Activated naive CD8-positive, alpha-beta T cell (primary cell): Measurements from ENCODE around the gene DPP8.

Source experiments
- H3K27ac Mint-ChIP-seq: one replicate; pipeline ENCODE4 v1.8.0; 2021; ENCODE audit warnings: mixed read lengths
- H3K27me3 Mint-ChIP-seq: one replicate; pipeline ENCODE4 v1.8.0; 2021; ENCODE audit warnings: mixed read lengths
- H3K36me3 Mint-ChIP-seq: one replicate; pipeline ENCODE4 v1.8.0; 2021; ENCODE audit warnings: mixed read lengths
- H3K4me1 Mint-ChIP-seq: one replicate; pipeline ENCODE4 v1.8.0; 2021; ENCODE audit warnings: low read depth, mixed read lengths
- H3K4me3 Mint-ChIP-seq: one replicate; pipeline ENCODE4 v1.8.0; 2021; ENCODE audit warnings: mild to moderate bottlenecking, mixed read lengths
- H3K9me3 Mint-ChIP-seq: one replicate; pipeline ENCODE4 v1.8.0; 2021; ENCODE audit warnings: low read depth, mixed read lengths

DPP8 gene

DNA sequence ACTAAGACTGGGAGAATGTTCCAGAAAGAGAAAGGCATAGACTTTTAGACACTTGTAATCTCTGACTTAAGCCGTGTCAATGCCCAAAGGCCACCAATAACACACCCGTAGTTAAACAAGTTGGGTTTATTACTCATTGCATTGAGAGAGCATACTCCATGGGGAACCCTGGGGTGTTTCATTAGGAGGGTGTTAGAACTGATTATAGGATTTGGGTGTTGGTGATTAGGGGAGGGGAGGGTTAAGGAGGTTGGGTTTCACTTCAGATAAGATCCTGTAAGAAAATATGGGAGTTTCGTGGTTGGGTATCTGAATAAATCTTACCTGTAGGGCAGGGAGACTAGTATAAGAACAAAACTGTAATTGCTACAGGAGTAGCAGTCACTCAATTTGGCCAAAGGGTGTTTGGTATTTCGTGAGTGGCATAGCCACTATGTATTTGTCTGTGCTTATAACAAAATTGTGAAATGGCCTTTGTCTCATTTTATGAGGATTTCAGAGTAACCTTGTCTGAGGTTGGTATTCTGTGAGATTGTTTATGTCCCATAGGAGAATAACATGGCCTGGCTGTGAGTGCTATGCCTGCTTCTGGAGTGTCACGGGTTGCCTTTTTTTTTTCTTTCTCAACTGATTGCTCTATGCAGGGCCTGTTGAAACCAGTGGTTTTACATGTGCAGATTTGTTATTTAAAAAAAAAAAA, 15.7 kb upstream of the DPP8 start:
- Mint-ChIP-seq H3K9me3 (no peaks in the 10 kb centered on the region), H3K4me3 (peak overlapping the region; percentile 9), H3K27ac (no peak overlapping the region), H3K36me3 (no peaks in the 10 kb centered on the region), H3K27me3 (no peaks in the 10 kb centered on the region), H3K4me1 (peaks cover 36% of the 10 kb centered on the region)

DNA sequence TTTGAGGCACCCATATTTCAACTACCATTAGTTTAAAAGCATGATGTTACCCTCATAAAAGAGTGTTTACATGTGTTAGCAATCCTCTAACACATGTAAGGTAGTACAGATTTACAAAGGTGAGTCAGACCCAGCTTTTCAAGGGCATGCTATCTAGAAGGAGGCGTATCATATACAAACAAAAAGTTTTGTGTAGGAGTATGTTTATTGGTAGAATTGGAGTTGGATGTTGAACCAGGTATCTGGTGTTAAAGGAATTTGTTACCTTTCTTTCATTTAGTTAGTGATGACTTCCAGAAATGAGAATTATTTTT, 15.2 kb upstream of the DPP8 start:
- no peaks in the 10 kb centered on the region for H3K27me3 Mint-ChIP-seq
- H3K36me3 Mint-ChIP-seq, result no peaks in the 10 kb centered on the region
- no peak overlapping the region for H3K27ac Mint-ChIP-seq
- peak overlapping the region; percentile 52 for H3K4me3 Mint-ChIP-seq
- peaks cover 33% of the 10 kb centered on the region for H3K4me1 Mint-ChIP-seq
- H3K9me3 Mint-ChIP-seq, result no peaks in the 10 kb centered on the region

DNA sequence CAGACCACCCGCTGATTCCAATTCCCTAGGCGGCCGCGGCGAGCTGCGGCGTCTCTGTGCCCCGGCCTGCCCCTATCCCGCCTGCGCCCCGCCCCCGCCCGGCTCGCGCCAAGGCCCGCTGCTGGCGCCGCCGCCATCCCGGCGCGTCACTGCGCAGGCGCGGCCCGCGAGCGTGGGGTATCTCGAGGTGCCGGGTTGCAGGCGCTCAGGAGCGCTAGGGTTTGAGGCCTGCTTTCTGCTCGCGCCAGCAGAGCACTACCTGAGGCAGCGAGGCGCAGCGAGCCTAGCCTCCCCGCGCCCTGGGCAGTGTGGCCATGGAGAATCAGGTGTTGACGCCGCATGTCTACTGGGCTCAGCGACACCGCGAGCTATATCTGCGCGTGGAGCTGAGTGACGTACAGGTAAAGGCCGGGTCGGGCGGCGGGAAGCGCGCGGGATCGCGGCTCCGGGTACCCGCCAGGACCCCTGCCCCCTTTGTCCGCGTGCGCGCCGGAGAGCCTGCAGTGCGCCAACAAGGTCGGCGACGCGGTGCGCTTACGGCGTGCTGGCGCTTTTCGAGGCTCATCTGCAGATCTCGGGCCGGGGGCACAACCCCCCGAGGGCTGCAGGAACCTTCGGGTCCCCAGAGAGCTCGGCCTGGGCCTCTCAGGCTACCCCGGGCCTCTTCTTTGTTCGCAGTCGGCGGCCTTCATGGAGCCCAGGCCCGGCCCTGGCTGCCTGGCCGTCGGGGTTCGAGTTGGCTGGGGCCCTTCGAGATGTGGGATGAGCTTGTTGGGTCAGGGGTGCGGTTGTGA, 13.0 kb upstream of the DPP8 start, which contains the start of gene HACD3:
TSS of gene HACD3 (plus strand) at position 146 of the 794 bp plus-strand sequence. CDS start at position 315, 169 bp downstream.
- Mint-ChIP-seq H3K36me3 (no peaks in the 10 kb centered on the region), H3K9me3 (no peaks in the 10 kb centered on the region), H3K4me3 (peak within 1 kb of the TSS; percentile 91), H3K27me3 (no peaks in the 10 kb centered on the region), H3K27ac (peak within 1 kb of the TSS; percentile 92), H3K4me1 (peaks cover 33% of the 10 kb centered on the region)

DNA sequence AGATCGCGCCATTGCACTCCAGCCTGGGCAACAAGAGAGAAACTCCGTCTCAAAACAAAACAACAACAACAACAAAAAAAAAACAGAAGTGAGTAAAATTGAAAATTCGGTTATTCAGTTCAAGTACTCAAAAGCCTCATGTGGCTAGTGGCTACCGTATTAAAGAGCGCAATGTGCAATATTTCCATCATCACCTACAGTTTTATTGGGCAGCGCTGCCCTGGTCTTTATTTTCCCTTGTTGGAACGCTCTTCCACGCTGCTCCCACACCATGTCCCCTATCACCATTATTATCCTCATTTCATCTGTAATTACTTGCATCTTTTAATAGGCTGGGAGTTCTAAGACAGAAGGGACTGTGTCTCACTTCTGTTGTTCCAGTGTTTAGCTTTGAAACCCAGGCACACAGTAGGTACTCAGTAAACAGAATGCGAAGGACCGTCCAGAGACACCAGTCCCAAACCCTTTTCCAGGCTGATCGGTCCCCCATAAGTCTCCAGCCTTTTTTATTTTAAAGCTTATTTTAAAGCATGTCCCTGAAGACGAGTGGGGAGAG, 12.4 kb upstream of the DPP8 start:
- Mint-ChIP-seq H3K36me3 (no peaks in the 10 kb centered on the region), H3K4me1 (peaks cover 29% of the 10 kb centered on the region), H3K27me3 (no peaks in the 10 kb centered on the region), H3K27ac (peak overlapping the region; percentile 92), H3K4me3 (peak overlapping the region; percentile 91), H3K9me3 (no peaks in the 10 kb centered on the region)

DNA sequence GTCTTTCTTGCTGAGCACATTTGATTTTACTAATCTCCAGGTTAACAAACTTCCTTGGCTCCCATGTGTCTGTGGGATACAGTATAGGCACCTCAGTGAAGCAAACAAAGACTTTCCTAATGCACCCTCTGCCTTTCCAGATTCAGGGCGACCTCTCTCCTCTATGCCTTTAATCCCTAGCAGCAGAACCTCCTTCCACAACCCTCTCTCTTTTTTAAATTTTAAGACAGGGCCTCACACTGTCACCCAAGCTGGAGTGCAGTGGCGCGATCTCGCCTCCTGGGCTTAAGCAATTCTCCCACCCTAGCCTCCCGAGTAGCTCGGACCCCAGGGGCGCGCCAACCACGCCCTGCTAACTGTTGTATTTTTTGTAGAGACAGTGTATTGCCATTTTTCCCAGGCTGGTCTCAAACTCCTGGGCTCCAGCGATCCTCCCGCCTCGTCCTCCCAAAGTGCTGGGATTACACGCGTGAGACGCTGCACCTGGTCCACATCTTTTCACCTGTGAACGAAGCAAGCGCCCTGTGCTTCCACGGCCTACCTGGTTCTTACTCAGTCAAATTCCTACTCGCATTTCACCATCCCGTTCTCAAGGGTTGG, 11.1 kb upstream of the DPP8 start:
- no peaks in the 10 kb centered on the region for H3K9me3 Mint-ChIP-seq
- peaks cover 21% of the 10 kb centered on the region for H3K4me1 Mint-ChIP-seq
- no peaks in the 10 kb centered on the region for H3K36me3 Mint-ChIP-seq
- H3K4me3 Mint-ChIP-seq, result peak overlapping the region; percentile 91
- no peaks in the 10 kb centered on the region for H3K27me3 Mint-ChIP-seq
- no peak overlapping the region for H3K27ac Mint-ChIP-seq

DNA sequence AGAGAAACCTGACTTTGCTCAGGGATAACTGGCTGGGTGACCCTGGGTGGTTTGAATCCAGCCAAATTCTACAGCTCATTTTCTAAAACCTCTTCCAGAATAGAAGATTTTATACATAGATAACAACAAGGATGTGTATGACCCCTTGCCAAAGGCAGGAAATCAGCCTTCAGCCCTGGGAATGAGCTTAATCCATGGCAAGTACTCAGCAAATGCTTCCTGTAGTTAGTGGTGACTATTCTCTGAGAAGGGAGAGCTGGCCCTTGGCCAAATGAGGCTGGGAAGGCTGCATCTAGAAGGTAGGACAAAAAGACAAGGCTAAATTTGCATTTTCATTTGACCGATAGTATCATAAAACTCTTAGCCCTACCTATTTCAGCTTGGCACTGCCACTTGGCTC, 8.1 kb upstream of the DPP8 start:
- Mint-ChIP-seq H3K27me3 (no peaks in the 10 kb centered on the region), H3K9me3 (no peaks in the 10 kb centered on the region), H3K4me3 (no peak overlapping the region), H3K4me1 (peaks cover 4% of the 10 kb centered on the region), H3K27ac (no peak overlapping the region), H3K36me3 (no peaks in the 10 kb centered on the region)

DNA sequence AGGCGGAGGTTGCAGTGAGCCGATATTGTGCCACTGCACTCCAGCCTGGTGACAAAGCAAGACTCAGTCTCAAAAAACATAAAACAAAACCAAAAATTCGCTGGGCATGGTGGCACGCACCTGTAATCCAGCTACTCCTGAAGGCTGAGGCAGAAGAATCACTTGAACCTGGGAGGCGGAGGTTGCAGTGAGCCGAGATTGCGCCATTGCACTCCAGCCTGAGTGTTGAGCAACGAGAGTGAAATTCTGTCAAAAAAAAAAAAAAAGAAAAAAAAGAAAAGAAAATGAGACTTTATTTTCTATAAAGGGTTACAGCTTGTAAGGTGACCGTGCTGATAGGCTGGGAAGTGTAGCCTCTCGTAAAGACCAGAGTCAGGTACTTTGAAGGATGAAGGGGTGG, 6.7 kb upstream of the DPP8 start:
- no peaks in the 10 kb centered on the region for H3K27me3 Mint-ChIP-seq
- no peaks in the 10 kb centered on the region for H3K36me3 Mint-ChIP-seq
- H3K9me3 Mint-ChIP-seq, result no peaks in the 10 kb centered on the region
- no peak overlapping the region for H3K27ac Mint-ChIP-seq
- H3K4me1 Mint-ChIP-seq, result no peaks in the 10 kb centered on the region
- H3K4me3 Mint-ChIP-seq, result no peak overlapping the region

DNA sequence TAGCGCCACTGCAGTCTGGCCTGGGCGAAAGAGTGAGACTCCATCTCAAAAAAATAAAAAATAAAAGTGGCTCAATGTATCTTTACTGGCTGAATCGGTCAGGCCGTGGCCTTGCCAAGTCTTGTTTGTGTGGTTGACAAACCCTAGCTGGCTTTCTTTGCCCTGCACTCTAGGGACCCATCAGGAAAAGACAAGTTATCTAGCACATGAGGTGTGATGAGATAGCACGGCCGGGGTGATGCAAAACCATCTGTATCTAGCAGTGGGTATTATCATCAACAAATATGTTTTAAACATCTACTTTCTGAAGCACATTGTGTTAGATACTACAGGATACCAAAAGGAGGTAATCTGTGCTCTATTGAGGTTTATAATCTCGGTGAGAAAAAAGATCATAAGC, 3.9 kb upstream of the DPP8 start:
- H3K9me3 Mint-ChIP-seq, result no peaks in the 10 kb centered on the region
- no peak overlapping the region for H3K27ac Mint-ChIP-seq
- no peak overlapping the region for H3K4me3 Mint-ChIP-seq
- no peaks in the 10 kb centered on the region for H3K36me3 Mint-ChIP-seq
- H3K4me1 Mint-ChIP-seq, result peaks cover 7% of the 10 kb centered on the region
- H3K27me3 Mint-ChIP-seq, result no peaks in the 10 kb centered on the region

DNA sequence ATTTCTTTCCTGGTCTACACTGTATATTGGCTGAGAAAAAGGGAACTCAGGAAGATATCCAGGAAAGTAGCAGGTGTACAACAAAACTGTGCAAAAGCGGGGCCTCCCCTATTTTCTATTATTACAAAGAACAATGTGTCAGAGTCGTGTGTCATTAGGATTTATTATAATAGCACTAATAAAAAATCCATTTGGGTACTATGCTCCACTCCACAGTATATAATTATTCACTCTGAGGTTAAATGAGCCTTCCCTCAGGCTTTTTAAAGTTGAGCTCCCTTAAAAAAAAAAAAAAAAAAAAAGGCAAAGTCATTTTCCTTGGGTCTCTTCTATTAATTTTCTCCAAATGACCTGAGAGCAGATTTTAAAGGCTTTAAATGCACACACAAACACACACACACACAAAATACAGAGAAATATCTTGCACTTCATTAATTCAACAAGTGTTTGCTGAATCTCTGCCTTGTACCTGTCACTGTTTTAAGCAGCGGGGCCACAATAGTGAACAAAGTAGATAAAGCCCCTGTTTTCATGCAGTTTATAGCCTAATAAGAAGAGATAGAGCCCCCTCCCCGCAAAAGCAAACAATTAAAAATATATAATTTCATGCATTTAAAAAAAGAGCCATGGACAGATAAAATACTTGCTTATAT, 1.3 kb upstream of the DPP8 start:
- H3K27me3 Mint-ChIP-seq, result no peaks in the 10 kb centered on the region
- H3K27ac Mint-ChIP-seq, result no peak overlapping the region
- H3K4me3 Mint-ChIP-seq, result no peak overlapping the region
- H3K4me1 Mint-ChIP-seq, result peaks cover 27% of the 10 kb centered on the region
- H3K9me3 Mint-ChIP-seq, result no peaks in the 10 kb centered on the region
- no peaks in the 10 kb centered on the region for H3K36me3 Mint-ChIP-seq

DNA sequence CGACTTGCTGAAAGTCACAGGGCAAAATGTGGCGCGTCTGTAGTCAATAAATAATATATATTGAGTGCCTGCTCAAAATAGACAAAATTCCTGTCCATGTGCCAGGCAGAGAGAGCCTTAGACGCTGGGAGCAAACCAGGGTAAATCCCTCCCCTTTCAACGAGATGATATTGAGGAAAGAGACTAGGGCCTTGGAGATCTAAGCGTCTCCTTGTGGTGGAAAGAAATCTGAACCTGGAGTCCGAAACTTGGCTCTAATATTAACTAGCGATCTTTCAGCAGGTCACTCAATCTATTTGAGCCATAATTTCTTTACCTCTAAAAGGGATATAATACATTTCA, 348 bp upstream of the DPP8 start:
- Mint-ChIP-seq H3K4me1 (peaks cover 36% of the 10 kb centered on the region), H3K36me3 (peaks cover 2% of the 10 kb centered on the region)

DNA sequence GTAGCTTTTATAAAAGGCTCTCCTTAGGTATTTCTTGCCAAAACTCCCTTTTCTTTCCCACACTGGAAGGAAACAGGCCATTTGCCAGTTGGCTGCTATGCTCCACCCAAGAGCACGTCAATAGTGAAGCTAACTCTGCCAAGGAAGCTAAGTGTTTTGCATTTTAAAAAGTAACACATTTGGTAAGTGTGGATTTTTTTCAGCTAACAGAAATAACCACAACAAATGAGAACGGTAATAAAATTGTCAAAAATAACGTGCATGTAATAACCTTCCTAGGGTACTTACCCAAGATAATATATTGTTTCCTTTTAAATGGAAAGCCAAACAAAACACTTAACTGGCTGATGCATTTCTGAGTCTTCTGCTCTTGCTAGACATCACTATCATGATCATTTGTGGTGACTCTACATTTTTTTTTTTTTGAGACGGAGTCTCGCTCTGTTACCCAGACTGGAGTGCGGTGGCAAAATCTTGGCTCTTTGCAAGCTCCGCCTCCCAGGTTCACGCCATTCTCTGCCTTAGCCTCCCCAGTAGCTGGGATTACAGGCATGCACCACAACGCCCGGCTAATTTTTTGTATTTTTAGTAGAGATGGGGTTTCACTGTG, 4.6 kb downstream of the DPP8 start:
- peak overlapping the region; percentile 47 for H3K27ac Mint-ChIP-seq
- H3K9me3 Mint-ChIP-seq, result no peaks in the 10 kb centered on the region
- H3K4me3 Mint-ChIP-seq, result no peak overlapping the region
- H3K4me1 Mint-ChIP-seq, result peaks cover 54% of the 10 kb centered on the region
- H3K27me3 Mint-ChIP-seq, result no peaks in the 10 kb centered on the region
- H3K36me3 Mint-ChIP-seq, result peaks cover 2% of the 10 kb centered on the region

More for the DNA sequence above, 348 bp upstream of the DPP8 start:
- no peaks in the 10 kb centered on the region for H3K27me3 Mint-ChIP-seq
- peak overlapping the region; percentile 93 for H3K27ac Mint-ChIP-seq
- H3K9me3 Mint-ChIP-seq, result no peaks in the 10 kb centered on the region
- H3K4me3 Mint-ChIP-seq, result peak overlapping the region; percentile 98

DNA sequence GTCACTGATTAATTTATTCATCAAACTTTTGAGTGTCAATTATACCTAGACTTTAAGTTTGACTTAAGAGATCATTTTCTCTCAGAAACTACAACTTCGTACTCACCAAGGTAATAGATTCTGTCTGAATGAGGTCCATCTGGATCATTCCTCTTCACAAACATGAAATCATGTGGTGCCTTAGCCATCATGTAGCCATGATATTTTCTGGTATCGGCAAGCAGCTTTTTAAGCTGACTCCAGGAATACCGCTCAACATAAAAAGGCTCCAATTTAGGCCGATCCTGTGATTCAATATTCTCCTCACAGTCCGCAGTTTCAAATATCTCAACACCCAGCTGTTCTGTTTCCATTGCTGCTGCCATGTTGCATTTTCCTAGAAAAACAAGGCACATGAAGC, 5.3 kb downstream of the DPP8 start:
- Mint-ChIP-seq H3K4me3 (no peak overlapping the region), H3K27me3 (no peaks in the 10 kb centered on the region), H3K4me1 (peaks cover 55% of the 10 kb centered on the region), H3K27ac (peak overlapping the region; percentile 47), H3K9me3 (no peaks in the 10 kb centered on the region), H3K36me3 (peaks cover 2% of the 10 kb centered on the region)

DNA sequence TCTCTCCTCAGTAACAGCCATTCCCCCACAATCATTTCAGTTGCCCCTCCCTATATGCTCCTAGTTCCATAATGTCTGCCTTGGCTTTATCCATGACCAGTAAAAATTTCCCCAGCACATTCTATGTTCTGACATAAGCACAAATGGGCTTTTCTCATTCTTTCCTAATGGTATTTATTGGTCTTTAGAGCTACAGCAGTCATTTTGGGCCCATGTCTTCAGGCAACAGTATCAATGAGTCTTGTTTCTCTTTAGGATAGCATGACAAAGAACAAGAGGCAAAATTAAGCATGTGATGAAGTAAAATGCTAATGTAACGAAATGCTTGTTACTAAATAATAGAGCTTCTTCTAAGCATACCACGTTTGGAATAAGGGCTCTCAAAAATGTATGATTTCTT, 8.2 kb downstream of the DPP8 start:
- no peak overlapping the region for H3K4me3 Mint-ChIP-seq
- peaks cover 2% of the 10 kb centered on the region for H3K36me3 Mint-ChIP-seq
- H3K27ac Mint-ChIP-seq, result peak overlapping the region; percentile 30
- H3K9me3 Mint-ChIP-seq, result no peaks in the 10 kb centered on the region
- H3K4me1 Mint-ChIP-seq, result peaks cover 38% of the 10 kb centered on the region
- no peaks in the 10 kb centered on the region for H3K27me3 Mint-ChIP-seq

DNA sequence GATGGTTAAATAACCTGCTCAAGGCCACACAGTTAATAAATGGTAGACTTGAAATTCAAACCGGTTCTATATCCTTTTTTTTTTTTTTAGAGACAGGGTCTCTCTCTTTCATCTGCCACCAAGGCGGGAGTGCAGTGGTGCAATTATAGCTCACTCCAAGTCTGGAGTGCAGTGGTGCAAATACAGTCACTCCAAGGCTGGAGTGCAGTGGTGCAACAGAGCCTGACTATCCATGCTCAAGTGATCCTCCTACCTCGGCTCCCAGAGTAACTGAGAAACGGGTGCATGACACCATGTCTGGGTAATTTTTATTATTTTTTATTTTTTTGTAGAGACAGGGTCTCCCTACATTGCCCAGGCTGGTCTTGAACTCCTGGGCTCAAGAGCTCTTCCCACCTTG, 23.4 kb downstream of the DPP8 start:
- Mint-ChIP-seq H3K27ac (no peak overlapping the region), H3K36me3 (peaks cover 6% of the 10 kb centered on the region), H3K9me3 (no peaks in the 10 kb centered on the region), H3K4me3 (no peak overlapping the region), H3K27me3 (no peaks in the 10 kb centered on the region), H3K4me1 (peaks cover 5% of the 10 kb centered on the region)
